ENCODE results near the gene SPARCL1. TPM values are rescaled to one million over a fixed set of nuclear protein-coding genes. Genes with fewer than 3 reads are reported as not detected.
"Not testable (repeated sequence)": the region's sequence is repeated elsewhere in the genome, so short reads cannot be mapped to it uniquely, and the experiment has no call there.

SPARCL1 gene
- total RNA-seq, 1 experiment from 2014 or later: 0.12 TPM

DNA sequence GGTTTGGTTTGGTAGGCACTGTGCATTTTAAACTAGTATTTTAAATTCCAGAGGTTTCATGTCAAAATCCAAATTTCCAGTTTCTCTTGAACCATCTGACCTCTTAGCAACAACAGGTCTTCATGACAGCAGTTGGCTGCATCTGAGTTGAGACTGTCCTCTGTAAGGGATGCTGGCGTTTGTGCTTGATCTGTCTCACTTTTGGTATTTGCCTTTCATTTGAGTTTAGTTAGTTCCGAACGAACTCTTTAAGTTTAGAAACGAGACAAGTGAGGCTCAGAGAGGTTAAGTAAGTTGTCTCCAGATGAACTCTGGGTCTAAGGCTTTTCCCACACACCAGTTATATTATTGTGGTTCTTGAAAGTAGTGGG, 29.1 kb downstream of the SPARCL1 start:
- DNase-seq (ENCODE audit: low read depth): no peak

DNA sequence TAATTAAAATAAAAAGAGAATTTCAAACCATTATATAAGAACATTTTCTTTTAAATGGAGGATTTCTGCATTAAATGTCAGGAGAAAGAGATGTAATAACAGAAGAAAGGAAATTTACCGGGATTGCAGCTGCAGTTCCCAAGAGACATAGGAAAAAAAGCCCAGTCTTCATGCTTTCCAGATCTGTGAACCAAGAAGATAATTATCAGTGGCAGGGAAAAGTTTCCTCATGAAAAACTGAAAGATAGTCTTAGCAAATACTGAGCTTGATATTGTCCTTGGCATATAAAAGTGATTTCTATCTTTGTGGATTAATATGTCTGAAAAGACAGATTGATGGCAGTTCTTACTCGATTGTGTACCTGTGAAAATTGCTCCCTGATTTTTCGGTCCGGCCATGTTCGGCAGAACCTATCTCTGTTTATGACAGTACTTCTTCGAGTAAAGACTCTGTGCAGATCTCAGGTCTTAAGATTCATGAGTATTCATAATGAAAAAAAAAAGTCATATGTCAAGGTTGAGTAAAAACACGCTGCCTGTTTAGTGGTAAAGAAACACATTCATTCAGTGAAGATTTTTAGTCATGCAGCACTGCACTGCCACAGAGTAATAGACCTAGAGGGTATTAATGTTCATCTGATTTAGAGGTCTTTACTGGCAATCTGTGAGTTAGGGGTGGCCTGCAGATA, 29.6 kb downstream of the SPARCL1 start:
- DNase-seq (ENCODE audit: low read depth): no peak

DNA sequence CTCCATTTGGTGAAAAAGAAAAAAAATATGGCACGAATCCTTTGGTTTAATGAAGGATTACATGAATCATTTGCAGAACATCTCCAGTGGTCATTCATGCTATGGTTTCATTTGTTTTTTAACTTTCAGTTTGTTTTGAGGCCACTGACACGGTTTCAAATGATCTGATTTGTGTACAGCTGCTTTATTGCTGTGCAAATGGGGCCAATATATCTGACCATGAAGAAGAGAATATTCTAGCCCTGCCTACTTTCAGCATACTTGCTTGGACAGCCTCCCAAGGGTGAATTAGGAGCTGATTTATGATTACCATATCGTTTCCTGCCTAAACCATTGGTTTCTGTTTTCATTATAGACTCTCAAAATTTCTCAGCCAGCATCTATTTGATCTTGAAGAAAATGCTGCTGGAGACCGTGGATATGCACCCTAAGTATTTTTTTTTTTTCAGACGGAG, 30.7 kb downstream of the SPARCL1 start:
- peak; percentile 23 for DNase-seq (ENCODE audit: low read depth)

DNA sequence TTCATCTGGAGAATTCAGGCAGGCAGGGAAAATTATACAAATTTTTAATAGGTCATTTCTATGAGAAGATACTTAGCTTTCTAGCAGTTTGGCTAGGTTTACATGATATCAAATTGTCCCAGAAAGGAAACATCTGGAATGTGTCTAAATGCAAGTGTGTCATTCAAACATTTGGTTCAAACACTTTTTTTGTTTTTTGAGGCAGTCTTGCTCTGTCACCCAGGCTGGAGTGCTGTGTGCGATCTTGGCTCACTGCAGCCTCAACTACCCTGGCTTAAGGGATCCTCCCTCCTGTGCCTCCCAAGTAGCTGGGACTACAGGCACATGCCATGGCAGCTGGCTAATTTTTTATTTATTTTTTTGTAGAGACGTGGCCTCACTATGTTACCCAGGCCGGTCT, 31.6 kb downstream of the SPARCL1 start:
- no peak for DNase-seq (ENCODE audit: low read depth)

DNA sequence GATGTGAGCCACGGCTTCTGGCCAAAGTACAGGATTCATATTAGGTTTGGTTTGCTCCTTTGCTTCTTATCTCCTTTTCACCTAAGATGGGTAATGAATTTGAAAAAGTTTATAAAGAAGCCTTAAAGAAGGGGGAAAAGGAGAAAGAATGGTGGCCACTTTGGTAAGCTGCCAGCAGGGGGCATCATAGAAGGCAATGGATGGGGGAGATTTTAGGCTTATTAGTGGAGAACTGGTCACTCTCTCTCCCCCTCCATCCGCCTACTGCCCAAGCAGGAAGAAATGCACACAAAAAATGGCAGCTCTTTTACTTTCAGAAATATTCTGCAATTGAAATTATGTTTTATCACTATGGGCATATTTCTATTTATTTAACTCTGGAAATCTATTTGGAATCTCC, 32.0 kb downstream of the SPARCL1 start:
- peak; percentile 10 for DNase-seq (ENCODE audit: low read depth)

DNA sequence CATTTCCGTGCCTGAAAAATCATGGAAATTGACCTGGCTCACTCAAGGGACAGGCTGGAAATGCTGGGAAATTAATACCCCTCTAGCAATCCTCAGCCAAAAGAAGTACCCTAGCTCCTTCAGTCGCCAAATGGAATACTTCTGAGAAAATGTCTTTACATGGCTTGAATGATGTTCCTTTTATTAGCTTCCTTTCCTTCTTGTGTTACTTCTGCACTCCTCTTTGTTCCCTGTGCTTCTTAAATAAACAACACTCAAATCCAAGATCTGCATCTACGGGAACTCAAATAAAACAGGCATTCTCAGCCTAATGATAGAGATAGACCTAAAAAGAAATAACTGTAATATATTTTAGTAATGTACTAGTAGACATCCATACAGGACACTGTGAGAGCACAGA, 36.1 kb downstream of the SPARCL1 start:
- DNase-seq (ENCODE audit: low read depth): no peak

DNA sequence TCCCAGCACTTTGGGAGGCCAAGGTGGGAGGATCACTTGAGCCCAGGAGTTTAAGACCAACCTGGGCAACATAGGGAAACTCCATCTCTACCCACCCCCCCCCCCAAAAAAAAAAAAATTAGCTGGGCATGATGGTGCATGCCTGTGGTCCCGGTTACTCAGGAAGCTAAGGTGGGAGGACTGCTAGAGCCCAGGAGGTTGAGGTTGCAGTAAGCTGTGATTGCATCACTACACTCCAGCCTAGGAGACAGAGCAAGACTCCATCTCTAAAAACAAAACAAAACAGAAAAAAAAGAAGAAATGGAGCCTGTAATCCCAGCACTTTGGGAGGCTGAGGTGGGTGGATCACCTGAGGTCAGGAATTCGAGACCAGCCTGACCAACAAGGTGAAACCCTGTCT, 37.3 kb downstream of the SPARCL1 start:
- DNase-seq (ENCODE audit: low read depth): not testable (repeated sequence)

DNA sequence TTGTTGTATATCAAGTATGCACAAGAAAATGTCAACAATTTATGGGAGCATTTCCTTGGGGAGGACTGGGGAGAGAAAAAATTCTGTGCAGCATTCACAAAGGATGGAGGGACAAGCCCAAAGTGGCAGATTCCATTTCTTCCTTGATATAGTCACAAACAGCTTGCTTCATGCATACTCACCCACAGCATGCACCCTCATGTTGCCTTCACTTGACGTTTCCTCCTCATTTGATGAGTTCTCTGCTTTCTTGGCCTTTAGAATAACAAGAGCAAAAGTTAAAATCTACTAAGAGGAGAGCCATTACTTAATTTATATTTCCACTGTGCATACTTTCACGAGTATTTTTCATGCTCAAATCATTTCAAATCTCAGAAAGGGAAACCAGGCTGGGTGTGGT, 37.7 kb downstream of the SPARCL1 start:
- no peak for DNase-seq (ENCODE audit: low read depth)

DNA sequence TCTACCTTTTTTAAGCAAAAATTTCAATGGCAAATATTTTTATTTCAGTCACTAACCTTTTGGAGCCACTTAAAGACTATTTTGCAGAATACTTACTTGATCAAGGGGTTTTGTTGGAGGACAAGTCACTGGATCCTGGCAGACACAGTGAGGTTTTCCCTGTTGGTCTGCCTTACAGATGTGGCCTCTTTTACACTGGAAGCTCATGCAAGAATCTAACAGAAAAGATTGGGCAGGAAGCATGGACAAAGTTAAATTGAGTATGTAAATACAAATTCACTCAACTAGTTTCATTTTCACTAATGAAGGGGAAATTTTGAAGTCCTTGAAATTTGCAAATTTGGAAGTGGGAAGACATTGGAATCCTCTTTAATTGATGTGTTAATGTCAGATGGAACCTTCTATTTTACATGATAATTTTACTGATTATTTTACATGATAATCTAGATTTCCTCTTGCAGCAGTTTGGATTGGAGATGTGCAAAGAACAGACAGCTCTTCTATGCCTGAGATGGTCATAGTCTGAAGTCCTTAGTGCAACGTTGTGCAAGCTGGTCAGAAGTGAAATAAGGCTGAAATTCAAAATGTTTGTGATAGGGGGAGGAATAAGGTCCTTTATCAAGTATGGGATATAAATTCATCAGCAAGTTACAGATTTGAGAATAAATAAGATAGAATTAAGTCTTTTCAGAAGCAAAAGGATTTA, 38.4 kb downstream of the SPARCL1 start:
- DNase-seq (ENCODE audit: low read depth): no peak

DNA sequence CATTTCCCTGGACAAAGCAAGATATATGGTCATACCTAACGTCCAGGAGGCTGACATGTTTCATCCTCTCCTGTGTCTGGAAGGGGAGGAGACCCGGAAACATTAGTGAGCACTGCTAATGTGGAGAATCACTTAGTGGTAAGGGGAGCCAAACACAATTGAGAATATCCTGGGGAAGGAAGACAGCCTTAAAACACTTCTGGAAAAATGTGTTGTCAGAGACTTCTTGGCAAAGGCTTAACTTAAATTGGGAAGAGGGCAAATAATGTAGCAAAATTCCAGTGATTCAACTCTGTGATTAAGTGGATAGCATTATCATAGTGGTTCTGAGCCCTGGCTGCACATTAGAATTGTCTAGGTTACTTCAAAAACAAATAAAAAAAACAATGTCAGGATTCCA, 39.5 kb downstream of the SPARCL1 start:
- DNase-seq (ENCODE audit: low read depth): no peak

DNA sequence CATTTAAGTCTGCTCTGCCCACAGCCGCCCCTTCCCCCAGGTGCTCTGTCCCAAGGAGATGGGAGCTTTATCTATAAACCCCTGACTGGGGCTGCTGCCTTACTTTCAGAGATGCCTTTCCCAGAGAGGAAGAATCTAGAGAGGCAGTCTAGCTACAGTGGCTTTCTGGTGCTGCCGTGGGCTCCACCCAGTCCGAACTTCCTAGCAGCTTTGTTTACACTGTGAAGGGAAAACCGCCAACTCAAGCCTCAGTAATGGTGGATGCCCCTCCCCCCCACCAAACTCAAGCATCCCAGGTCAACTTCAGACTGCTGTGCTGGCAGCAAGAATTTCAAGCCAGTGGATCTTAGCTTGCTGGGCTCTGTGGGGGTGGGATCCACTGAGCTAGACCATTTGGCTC, 40.5 kb downstream of the SPARCL1 start:
- not testable (repeated sequence) for DNase-seq (ENCODE audit: low read depth)

DNA sequence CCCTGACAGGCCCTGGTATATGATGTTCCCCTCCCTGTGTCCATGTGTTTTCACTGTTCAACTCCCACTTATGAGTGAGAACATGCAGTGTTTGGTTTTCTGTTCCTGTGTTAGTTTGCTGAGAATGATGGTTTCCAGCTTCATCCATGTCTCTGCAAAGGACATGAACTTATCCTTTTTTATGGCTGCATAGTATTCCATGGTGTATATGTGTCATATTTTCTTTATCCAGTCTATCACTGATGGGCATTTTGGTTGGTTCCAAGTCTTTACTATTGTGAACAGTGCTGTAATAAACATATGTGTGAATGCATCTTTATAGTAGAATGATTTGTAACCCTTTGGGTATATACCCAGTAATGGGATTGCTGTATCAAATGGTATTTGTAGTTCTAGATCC, 45.9 kb downstream of the SPARCL1 start:
- DNase-seq (ENCODE audit: low read depth): not testable (repeated sequence)

DNA sequence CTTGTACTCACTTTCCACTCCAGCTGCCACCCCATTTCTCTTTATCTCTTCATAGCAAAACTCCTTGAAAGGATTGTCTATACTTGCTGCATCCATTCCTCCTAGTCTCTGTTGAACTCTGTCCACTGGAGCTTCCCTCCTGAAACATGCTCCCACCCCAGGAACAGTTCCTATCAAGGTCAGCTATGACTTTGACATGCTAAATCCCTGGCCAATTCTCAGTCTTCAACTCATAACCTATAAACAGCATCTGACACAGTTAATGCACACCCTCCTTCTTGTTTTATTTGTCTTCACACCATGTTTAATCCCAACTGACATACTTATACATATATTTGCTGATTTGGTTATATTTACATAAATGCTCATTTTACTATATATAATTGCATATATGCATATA, 47.8 kb downstream of the SPARCL1 start:
- no peak for DNase-seq (ENCODE audit: low read depth)

DNA sequence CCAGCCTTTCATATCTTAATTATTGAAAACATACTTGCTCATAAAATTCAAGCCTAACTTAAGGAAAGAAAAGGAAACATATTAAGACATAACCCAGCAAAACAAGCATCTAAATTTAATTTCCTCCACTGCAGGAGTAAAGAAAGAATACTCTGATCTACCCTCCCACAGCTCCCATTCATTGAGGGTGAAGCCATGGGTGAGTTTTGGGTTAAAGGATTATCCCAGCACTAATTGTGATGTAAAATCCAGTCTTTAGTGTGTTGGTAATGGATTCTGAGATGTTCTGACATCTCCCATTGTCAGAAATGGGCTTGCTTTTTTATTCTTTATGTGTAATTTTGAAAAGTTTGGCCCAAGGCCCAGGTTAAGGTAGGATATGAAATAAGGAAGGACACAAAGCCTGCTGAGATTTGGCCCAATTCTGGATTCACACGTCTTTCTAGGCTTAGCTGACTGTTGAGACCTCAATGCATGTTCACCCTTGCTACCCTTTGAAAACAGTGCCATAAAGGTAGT, 50.4 kb downstream of the SPARCL1 start:
- DNase-seq (ENCODE audit: low read depth): no peak

DNA sequence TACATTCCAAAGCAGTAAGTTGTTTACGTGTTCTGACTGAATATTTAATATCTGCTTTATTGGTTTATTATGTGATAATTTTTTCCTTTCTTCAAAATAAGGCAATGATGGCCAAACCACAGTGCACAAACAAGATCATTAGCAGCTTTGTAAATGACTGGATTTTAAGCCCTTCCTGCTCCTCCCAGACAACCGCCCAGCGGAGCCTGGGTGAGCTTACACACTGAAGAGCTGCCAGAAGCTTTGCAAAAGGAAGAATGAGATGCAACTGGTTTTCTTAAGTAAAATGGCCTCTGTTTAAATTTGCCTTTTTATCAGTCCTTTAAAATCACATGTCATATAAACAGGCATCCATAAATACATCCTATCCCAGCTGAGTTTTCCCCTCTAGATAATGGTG, 52.2 kb downstream of the SPARCL1 start:
- no peak for DNase-seq (ENCODE audit: low read depth)

DNA sequence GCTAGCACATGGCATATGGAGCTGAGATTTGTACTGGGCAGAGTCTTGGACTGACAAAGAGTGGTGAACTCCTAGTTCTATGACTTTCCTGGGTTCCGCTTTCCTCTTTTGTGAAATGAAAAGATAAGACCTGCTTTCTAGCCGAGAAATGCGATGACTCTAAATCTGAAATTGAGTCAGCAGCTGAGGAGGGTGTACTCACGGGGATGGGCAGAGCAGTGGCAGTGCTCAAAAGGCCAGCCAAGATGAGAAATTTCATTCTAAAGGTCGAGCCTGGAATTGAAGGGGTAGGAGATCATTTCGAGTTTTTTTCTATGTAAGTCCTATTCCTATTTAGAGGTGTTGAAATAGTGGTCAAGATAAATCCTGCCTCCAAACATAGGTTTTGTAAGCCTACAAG, 59.8 kb downstream of the SPARCL1 start:
- DNase-seq (ENCODE audit: low read depth): no peak

DNA sequence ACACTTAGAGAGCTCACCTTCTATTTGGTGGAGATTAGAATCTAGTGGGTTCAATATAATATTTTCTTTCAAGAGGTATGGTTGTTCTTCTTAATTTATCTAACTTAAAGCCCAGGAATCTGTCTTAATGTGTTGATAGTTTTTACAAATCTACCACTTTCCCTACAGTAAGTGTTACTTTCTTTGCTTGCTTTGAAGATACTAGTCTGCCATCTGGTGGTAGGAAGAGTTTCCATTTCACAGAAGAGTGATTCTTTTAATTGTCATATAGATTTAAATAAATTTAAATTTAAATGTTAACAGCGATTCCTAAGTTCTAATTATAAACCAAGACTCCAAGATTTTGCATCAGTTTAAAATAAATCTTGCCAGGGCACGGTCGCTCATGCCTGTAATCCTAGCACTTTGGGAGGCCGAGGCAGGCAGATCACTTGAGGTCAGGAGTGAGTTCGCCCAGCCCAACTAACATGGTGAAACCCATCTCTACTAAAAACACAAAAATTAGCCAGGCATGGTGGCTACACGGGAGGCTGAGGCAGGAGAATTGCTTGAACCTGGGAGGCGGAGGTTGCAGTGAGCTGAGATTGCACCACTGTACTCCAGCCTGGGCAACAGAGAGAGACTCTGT, 63.3 kb downstream of the SPARCL1 start:
- peak; percentile 43 for DNase-seq (ENCODE audit: low read depth)

DNA sequence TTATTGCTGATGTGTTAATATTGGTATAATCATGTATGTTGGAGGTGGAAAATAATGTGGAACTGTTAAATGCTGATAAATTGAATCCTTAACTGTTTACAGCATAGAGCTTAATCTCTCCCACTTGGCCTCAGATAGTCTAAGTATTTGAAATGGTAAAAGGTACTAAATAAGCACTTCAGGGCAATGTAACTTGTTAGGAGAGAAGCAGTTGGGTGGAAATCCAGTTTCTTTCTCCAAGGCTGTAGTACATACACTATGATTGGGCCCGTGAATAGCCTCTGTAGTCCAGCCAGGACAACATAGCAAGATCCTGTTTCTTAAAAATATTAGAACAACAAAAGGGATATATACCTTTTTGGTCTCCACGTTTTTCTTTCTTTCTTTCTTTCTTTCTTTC, 67.1 kb downstream of the SPARCL1 start:
- no peak for DNase-seq (ENCODE audit: low read depth)

DNA sequence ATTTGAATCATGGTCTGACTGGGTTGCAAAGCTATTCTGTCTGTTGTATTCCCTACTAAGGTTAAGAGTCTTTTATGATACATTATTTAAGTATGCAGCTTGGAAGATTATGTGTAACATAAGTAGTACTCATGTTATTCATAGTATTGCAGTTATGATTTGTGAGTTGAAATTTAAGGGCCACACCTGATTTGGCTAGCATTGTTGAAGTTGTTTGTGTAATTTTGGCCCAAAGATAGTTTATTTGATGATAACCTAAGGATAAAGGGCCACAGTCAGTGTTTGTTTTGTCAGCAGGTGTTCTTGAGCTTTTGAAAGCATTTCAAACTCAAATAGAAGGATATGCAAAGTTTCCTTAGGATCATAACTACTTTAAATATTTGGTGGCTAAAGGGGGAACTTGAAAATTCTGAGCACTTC, 67.9 kb downstream of the SPARCL1 start:
- DNase-seq (ENCODE audit: low read depth): no peak

DNA sequence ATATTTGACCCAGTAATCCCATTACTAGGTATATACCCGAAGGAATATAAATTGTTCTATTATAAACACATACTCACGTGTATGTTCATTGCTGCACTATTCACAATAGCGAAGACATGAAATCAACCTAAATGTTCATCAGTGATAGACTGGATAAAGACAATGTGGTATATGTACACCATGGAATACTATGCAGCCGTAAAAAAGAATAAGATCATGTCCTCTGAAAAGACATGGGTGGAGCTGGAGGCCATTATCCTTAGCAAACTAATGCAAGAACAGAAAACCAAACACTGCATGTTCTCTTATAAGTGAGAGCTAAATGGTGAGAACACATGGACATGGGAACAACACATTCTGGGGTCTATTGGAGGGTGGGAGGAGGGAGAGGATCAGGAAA, 70.3 kb downstream of the SPARCL1 start:
- no peak for DNase-seq (ENCODE audit: low read depth)

DNA sequence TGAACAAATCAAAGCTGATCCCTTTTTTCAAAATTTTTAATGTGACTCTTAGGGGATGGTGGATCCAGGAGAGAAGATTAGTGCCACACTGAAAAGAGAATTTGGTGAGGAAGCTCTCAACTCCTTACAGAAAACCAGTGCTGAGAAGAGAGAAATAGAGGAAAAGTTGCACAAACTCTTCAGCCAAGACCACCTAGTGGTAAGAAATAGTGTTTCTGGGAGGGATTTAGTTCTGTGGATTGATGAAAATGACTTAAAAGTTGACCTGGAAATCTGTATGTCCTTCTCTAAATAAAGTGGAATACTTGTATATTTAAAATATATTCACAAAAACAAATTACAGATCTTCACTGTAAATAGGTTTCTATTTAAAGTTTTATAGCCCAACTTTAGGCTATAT, 77.6 kb downstream of the SPARCL1 start:
- peak; percentile 0 for DNase-seq (ENCODE audit: low read depth)

DNA sequence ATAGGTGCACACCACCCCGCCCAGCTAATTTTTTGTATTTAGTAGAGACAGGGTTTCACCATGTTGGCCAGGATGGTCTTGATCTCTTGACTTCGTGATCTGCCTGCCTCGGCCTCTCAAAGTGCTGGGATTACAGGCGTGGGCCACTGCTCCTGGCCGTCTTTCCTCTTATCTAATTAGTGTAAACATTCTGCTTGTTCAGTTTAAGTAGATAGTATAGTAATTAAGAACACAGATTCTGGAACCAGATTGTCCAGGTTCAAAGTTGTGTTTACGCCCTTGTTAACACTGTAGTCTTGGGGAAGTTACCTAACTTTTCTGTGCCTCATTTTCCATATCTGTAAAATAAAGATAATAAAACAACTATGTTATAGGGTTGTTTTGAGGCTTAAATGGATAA, 82.8 kb downstream of the SPARCL1 start:
- not testable (repeated sequence) for DNase-seq (ENCODE audit: low read depth)

DNA sequence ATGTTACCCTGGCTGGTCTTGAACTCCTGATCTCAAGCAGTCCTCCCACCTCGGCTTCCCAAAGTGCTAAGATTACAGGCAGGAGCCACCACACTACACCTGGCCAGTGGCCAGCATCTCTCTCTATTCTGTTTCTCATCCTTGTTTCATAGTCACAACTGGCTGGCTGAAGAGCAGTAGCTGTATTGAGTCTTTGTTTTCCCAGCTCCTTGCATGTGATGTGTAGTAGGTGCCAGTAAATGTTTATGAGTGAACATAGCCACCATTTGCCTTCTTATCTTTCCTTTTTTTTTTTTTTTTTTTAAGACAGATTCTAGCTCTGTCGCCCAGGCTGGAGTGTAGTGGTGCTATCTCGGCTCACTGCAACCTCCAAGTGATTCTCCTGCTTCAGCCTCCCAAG, 83.2 kb downstream of the SPARCL1 start:
- no peak for DNase-seq (ENCODE audit: low read depth)
